NB4 (cell line): ENCODE data around the gene PCDHGB2.
"Not testable (repeated sequence)": the region's sequence is repeated elsewhere in the genome, so short reads cannot be mapped to it uniquely, and the experiment has no call there.

Experiments
- DNase-seq: peaks from one replicate; pipeline ENCODE4 v3.0.0; 2010; ENCODE audit warnings: low read depth
- H3K4me3 ChIP-seq: one replicate; pipeline ENCODE4 v1.5.1; 2011; ENCODE audit warnings: mild to moderate bottlenecking, low read depth, low read length, moderate library complexity
- MYC ChIP-seq: IDR thresholded peaks from 2 replicates; pipeline ENCODE4 v1.6.1; 2011; ENCODE audit warnings: low read depth, low read length
- POLR2A ChIP-seq: IDR thresholded peaks from 2 replicates; pipeline ENCODE4 v1.6.1; 2011; ENCODE audit warnings: mild to moderate bottlenecking; ENCODE audit not compliant: insufficient read length; ENCODE audit errors: extremely low read depth
- TF ChIP-seq, protein P1 (sequence below): IDR thresholded peaks from one replicate; pipeline ENCODE4 v1.5.1; 2012; ENCODE audit warnings: low read depth, low read length
- TF ChIP-seq, protein P2 (sequence below): IDR thresholded peaks from 2 replicates; pipeline ENCODE4 v1.6.1; 2011; ENCODE audit warnings: low read depth, low read length

The PCDHGB2 gene

DNA sequence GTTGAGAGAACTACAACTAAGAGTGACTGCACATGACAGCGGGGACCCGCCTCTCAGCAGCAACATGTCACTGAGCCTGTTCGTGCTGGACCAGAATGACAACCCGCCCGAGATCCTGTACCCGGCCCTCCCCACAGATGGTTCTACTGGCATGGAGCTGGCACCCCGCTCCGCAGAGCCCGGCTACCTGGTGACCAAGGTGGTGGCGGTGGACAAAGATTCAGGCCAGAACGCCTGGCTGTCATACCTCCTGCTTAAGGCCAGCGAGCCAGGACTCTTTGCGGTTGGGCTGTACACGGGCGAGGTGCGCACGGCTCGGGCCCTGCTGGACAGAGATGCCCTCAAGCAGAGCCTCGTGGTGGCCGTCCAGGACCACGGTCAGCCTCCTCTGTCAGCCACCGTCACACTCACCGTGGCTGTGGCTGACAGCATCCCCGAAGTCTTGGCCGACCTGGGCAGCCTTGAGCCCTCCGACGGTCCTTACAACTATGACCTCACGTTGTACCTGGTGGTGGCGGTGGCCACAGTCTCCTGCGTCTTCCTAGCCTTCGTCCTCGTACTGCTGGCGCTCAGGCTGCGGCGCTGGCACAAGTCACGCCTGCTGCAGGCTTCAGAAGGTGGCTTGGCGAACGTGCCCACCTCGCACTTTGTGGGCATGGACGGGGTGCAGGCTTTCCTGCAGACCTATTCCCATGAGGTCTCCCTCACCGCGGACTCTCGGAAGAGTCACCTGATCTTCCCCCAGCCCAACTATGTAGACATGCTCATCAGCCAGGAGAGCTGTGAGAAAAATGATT is 24.9 kb downstream of the PCDHGB2 start:
- TF ChIP-seq MYC (no peak), POLR2A (no peak)
- TF ChIP-seq, protein P1, sequence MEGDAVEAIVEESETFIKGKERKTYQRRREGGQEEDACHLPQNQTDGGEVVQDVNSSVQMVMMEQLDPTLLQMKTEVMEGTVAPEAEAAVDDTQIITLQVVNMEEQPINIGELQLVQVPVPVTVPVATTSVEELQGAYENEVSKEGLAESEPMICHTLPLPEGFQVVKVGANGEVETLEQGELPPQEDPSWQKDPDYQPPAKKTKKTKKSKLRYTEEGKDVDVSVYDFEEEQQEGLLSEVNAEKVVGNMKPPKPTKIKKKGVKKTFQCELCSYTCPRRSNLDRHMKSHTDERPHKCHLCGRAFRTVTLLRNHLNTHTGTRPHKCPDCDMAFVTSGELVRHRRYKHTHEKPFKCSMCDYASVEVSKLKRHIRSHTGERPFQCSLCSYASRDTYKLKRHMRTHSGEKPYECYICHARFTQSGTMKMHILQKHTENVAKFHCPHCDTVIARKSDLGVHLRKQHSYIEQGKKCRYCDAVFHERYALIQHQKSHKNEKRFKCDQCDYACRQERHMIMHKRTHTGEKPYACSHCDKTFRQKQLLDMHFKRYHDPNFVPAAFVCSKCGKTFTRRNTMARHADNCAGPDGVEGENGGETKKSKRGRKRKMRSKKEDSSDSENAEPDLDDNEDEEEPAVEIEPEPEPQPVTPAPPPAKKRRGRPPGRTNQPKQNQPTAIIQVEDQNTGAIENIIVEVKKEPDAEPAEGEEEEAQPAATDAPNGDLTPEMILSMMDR: no peak
- TF ChIP-seq, protein P2, sequence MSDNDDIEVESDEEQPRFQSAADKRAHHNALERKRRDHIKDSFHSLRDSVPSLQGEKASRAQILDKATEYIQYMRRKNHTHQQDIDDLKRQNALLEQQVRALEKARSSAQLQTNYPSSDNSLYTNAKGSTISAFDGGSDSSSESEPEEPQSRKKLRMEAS: no peak

DNA sequence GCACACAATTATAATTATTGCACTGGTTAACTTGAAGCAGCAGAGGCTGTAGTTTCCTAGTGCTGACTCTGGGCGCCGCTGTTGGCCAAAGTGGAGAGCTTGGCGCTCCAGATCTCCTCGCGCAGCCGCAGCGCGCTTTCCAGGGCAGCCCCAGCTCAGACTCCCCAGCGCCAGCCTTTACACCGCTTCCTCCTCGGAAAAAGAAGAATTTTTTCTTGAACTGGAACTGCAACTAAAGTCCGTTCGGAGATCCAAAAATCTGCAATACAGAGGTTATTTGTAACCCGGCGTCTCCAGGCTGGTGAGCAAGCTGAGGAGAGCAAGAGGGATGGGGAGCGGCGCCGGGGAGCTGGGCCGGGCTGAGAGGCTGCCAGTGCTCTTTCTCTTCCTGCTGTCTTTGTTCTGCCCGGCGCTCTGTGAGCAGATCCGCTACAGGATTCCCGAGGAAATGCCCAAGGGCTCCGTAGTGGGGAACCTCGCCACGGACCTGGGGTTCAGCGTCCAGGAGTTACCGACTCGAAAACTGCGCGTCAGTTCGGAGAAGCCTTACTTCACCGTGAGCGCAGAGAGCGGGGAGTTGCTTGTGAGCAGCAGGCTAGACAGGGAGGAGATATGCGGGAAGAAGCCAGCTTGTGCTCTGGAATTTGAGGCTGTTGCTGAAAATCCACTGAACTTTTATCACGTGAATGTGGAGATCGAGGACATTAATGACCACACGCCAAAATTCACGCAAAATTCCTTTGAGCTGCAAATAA is 27.9 kb downstream of the PCDHGB2 start, which contains the start of gene PCDHGB4:
PCDHGB4 (plus strand) TSS at position 142 of the 755 bp plus-strand sequence; CDS start at position 329, 187 bp downstream.
- DNase-seq, H3K4me3 ChIP-seq: not testable (repeated sequence)

More for the DNA sequence above, 24.9 kb downstream of the PCDHGB2 start:
- DNase-seq: no peak
- no peak overlapping the region for H3K4me3 ChIP-seq

DNA sequence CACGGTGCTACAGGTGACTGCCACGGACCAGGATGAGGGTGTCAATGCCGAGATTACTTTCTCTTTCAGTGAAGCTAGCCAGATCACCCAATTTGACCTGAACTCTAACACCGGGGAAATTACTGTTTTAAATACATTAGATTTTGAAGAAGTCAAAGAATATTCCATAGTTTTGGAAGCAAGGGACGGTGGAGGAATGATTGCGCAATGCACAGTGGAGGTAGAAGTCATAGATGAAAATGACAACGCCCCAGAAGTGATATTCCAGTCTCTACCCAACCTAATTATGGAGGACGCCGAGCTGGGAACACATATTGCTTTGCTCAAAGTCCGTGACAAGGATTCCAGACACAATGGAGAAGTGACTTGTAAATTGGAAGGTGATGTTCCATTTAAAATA is 28.9 kb downstream of the PCDHGB2 start:
- no peak for DNase-seq
- H3K4me3 ChIP-seq: no peak overlapping the region
- no peak for TF ChIP-seq MYC
- TF ChIP-seq, protein P2: no peak
- TF ChIP-seq, protein P1: no peak
- no peak for TF ChIP-seq POLR2A

- no peak overlapping the region for H3K4me3 ChIP-seq
- TF ChIP-seq, protein P1: no peak
- no peak for DNase-seq
Measured at GRCh38 chr5:141389153-141390042, 29.6 kb downstream of the PCDHGB2 start.

- DNase-seq: peak; percentile 29
- TF ChIP-seq POLR2A: no peak
- TF ChIP-seq, protein P2: no peak
- TF ChIP-seq, protein P1: no peak
- TF ChIP-seq MYC: no peak
- no peak within 1 kb of the TSS for H3K4me3 ChIP-seq
Measured at GRCh38 chr5:141392429-141393198, 32.8 kb downstream of the PCDHGB2 start, which contains the start of gene PCDHGA8. TSS of gene PCDHGA8 (plus strand) at chr5:141392633. CDS start at chr5:141392814, 181 bp downstream.
